CD4-positive, alpha-beta T cell (primary cell): ENCODE measurements around the gene CLCN2. TPM values are rescaled to one million over a fixed set of nuclear protein-coding genes. Genes with fewer than 3 reads are reported as not detected.

Experiments
- ATAC-seq: fragments of 200-7000 bp; cut with Tn5 transposase; one replicate; pipeline ENCODE4 v1.10.0; 2022; ENCODE audit warnings: mild to moderate bottlenecking; ENCODE audit not compliant: poor library complexity
- CTCF ChIA-PET: fragments of 350-600 bp; sonication (Branson Sonifier 250); formaldehyde crosslinking; loops from one replicate; lab custom pipeline; 2021; ENCODE audit warnings: antibody characterized with exemption, inconsistent platforms; lab: Charles Lee
- POLR2A ChIA-PET: fragments of 350-600 bp; sonication (Branson Sonifier 250); formaldehyde crosslinking; loops from one replicate; lab custom pipeline; 2021; ENCODE audit warnings: antibody characterized with exemption, inconsistent platforms; lab: Charles Lee
- DNase-seq, 14 experiments: peaks; one replicate each; pipeline ENCODE4 v3.0.0-alpha.2; 2013 to 2020; ENCODE audit warnings: mixed read lengths in 2 of 14
- H3K27ac ChIP-seq, 2 donors: one replicate each; pipeline versions ENCODE4 v1.5.1 to v1.7.0; 2013; ENCODE audit warnings: low read length in 2 of 2, low read depth in 1 of 2, mild to moderate bottlenecking in 1 of 2
- H3K27me3 ChIP-seq, 2 experiments: 1 replicate in 1 of 2; 2 replicates in 1 of 2; pipeline versions ENCODE4 v1.6.1 to v1.7.0; 2013; ENCODE audit warnings: low read length in 2 of 2, control low read depth in 1 of 2, mild to moderate bottlenecking in 1 of 2, moderate library complexity in 1 of 2; ENCODE audit not compliant: insufficient read depth in 2 of 2, control insufficient read depth in 1 of 2
- H3K36me3 ChIP-seq: one replicate; pipeline ENCODE4 v1.6.1; 2013; ENCODE audit warnings: low read length, control low read depth; ENCODE audit not compliant: insufficient read depth
- H3K4me1 ChIP-seq: one replicate; pipeline ENCODE4 v1.6.1; 2013; ENCODE audit warnings: low read length, control low read depth; ENCODE audit not compliant: insufficient read depth
- H3K4me3 ChIP-seq: one replicate; pipeline ENCODE4 v1.5.1; 2013; ENCODE audit warnings: mild to moderate bottlenecking, low read length, moderate library complexity
- H3K9me3 ChIP-seq, 2 experiments: 1 replicate in 1 of 2; 2 replicates in 1 of 2; pipeline versions ENCODE4 v1.6.1 to v1.7.0; 2013; ENCODE audit warnings: low read length in 2 of 2, mild to moderate bottlenecking in 2 of 2, control low read depth in 1 of 2, moderate library complexity in 1 of 2; ENCODE audit not compliant: control insufficient read depth in 1 of 2, insufficient read depth in 1 of 2
- H3K27ac Mint-ChIP-seq: one replicate; pipeline ENCODE4 v1.8.0; 2020; ENCODE audit warnings: mixed read lengths
- H3K27me3 Mint-ChIP-seq: one replicate; pipeline ENCODE4 v1.8.0; 2021; ENCODE audit warnings: mixed read lengths
- H3K36me3 Mint-ChIP-seq: one replicate; pipeline ENCODE4 v1.8.0; 2021; ENCODE audit warnings: low read depth, mixed read lengths
- H3K4me1 Mint-ChIP-seq: one replicate; pipeline ENCODE4 v1.8.0; 2021; ENCODE audit warnings: low read depth, mixed read lengths
- H3K4me3 Mint-ChIP-seq: one replicate; pipeline ENCODE4 v1.8.0; 2020; ENCODE audit warnings: mild to moderate bottlenecking, mixed read lengths
- H3K9me3 Mint-ChIP-seq: one replicate; pipeline ENCODE4 v1.8.0; 2020; ENCODE audit warnings: mixed read lengths
- CTCF ChIP-seq: fragments of 200-600 bp; IDR thresholded peaks from one replicate; pipeline ENCODE4 v1.8.0; 2022; ENCODE audit warnings: antibody characterized with exemption, mild to moderate bottlenecking
- intact Hi-C, 2 experiments: fragments of 100-400 bp; cut with DNase I in 1 of 2; cut with micrococcal nuclease in 1 of 2; formaldehyde crosslinking; loops; one replicate each; pipeline versions ENCODE4 v1.15.1 to v1.9.0; 2023 to 2025; cut with DNase I, micrococcal nuclease
- total RNA-seq, 174 experiments: library from RNA in 2 of 174; stranded (reverse) in 2 of 174; gene quantifications; one replicate each; pipeline ENCODE4 v1.2.3 and lab custom pipeline; 2021 to 2026

The CLCN2 gene
- total RNA-seq, 2 experiments from 2014 or later = 3.2 to 3.5 TPM

- H3K9me3 ChIP-seq = peaks cover 0 to 8% of the 10 kb centered on the region in 2 experiments
- H3K4me3 ChIP-seq = no peak overlapping the region
- DNase-seq (no peak), ATAC-seq (no peak)
- intact Hi-C loops = no loop called here
- H3K36me3 ChIP-seq = no peaks in the 10 kb centered on the region
- H3K27me3 ChIP-seq = peaks cover 40 to 67% of the 10 kb centered on the region in 2 experiments
- peaks cover 64% of the 10 kb centered on the region for H3K27me3 Mint-ChIP-seq
- ChIA-PET CTCF (no interaction called here), POLR2A (no interaction called here)
- peaks cover 5% of the 10 kb centered on the region for H3K4me1 Mint-ChIP-seq
- no peak overlapping the region for H3K27ac ChIP-seq
- H3K4me3 Mint-ChIP-seq = peak overlapping the region; percentile 87
- no peak for TF ChIP-seq CTCF
- no peaks in the 10 kb centered on the region for H3K36me3 Mint-ChIP-seq
- peaks cover 14% of the 10 kb centered on the region for H3K4me1 ChIP-seq
- H3K9me3 Mint-ChIP-seq = no peaks in the 10 kb centered on the region
- H3K27ac Mint-ChIP-seq = no peak overlapping the region
Measured at GRCh38 chr3:184378651-184379357, 17.4 kb upstream of the CLCN2 start.

GRCh38 chr3:184377882-184378445 is 16.6 kb upstream of the CLCN2 start, which contains the start of gene THPO:
Gene THPO, minus strand, starts transcription at chr3:184378207. Its CDS starts 1,948 bp downstream, at chr3:184376259.
- H3K27me3 Mint-ChIP-seq = peaks cover 59% of the 10 kb centered on the region
- peaks cover 5% of the 10 kb centered on the region for H3K4me1 Mint-ChIP-seq

GRCh38 chr3:184377374-184377773 is 16.0 kb upstream of the CLCN2 start:
- Histone ChIP-seq H3K4me3 (no peak overlapping the region), H3K9me3 (peaks cover 0 to 8% of the 10 kb centered on the region in 2 experiments), H3K36me3 (no peaks in the 10 kb centered on the region), H3K27me3 (peaks cover 30 to 55% of the 10 kb centered on the region in 2 experiments), H3K27ac (no peak overlapping the region), H3K4me1 (peaks cover 14% of the 10 kb centered on the region)
- Mint-ChIP-seq H3K27ac (no peak overlapping the region), H3K4me3 (no peak overlapping the region), H3K27me3 (peaks cover 53% of the 10 kb centered on the region), H3K4me1 (peaks cover 5% of the 10 kb centered on the region), H3K36me3 (no peaks in the 10 kb centered on the region), H3K9me3 (no peaks in the 10 kb centered on the region)
- intact Hi-C loops = no loop called here
- TF ChIP-seq CTCF = no peak
- ATAC-seq = no peak
- POLR2A ChIA-PET = interaction anchor here (0.7 kb wide), 1 partner anchor 14 kb away, joined by 3 read pairs; no protein-coding TSS in a partner anchor
- CTCF ChIA-PET = no interaction called here
- DNase-seq = no peak

More at GRCh38 chr3:184377882-184378445, 16.6 kb upstream of the CLCN2 start, which contains the start of gene THPO:
- peaks cover 14% of the 10 kb centered on the region for H3K4me1 ChIP-seq
- ATAC-seq = no peak
- peaks cover 0 to 8% of the 10 kb centered on the region in 2 experiments for H3K9me3 ChIP-seq
- CTCF ChIA-PET = no interaction called here
- Mint-ChIP-seq H3K9me3 (no peaks in the 10 kb centered on the region), H3K27ac (no peak within 1 kb of the TSS), H3K4me3 (peak within 1 kb of the TSS; percentile 87), H3K36me3 (no peaks in the 10 kb centered on the region)
- POLR2A ChIA-PET = no interaction called here
- no peak for DNase-seq
- no peak within 1 kb of the TSS for H3K27ac ChIP-seq
- no peak for TF ChIP-seq CTCF
- intact Hi-C loops = no loop called here
- no peak within 1 kb of the TSS for H3K4me3 ChIP-seq
- peaks cover 36 to 61% of the 10 kb centered on the region in 2 experiments for H3K27me3 ChIP-seq
- no peaks in the 10 kb centered on the region for H3K36me3 ChIP-seq
